Measurements from ENCODE around the gene UHRF1. TPM values are rescaled to one million over a fixed set of nuclear protein-coding genes. Genes with fewer than 3 reads are reported as not detected.
A peak's percentile ranks its signal among the peaks of the same experiment; 100 is the strongest.

The UHRF1 gene
- polyA plus RNA-seq, 6 donors from 2014 or later, result 0.07 to 0.17 (median 0.14) TPM; not detected in 2

DNA sequence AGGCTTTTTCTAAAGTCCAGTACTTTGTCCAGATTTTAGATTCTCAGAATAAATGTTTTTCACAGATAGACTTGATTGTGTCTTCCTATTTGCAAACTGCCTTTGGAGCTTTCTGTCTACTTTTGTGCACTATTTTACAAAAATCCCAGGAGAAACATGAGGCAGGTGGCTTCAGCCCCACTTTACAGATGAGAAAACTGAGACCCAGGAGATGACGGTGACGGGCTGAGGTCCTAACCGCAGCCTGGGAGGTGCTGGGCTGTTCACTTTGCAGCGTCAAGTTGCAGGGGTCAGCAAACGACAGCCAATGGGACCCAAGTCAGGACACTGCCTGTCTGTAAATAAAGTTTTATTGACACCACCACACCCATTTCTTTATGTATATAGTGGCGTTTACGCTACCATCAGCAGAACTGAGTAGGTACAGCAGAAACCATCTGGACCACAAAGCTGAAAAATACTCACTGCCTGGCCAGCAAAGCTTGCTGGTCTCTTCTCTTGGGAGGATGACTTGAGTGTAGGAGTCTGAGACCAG lies 52.9 kb downstream of the UHRF1 start:
- H3K4me1 Mint-ChIP-seq, result peaks cover 0 to 2% (median 0%) of the 10 kb centered on the region in 3 donors
- no peaks in the 10 kb centered on the region for H3K36me3 Mint-ChIP-seq
- no peaks in the 10 kb centered on the region for H3K9me3 Mint-ChIP-seq
- no peaks in the 10 kb centered on the region for H3K27me3 Mint-ChIP-seq
- DNase-seq (no peak), ATAC-seq (ENCODE audit: low read depth in 2 of 2) (no peak)
- no peak overlapping the region for H3K27ac Mint-ChIP-seq
- H3K4me3 Mint-ChIP-seq, result no peak overlapping the region

DNA sequence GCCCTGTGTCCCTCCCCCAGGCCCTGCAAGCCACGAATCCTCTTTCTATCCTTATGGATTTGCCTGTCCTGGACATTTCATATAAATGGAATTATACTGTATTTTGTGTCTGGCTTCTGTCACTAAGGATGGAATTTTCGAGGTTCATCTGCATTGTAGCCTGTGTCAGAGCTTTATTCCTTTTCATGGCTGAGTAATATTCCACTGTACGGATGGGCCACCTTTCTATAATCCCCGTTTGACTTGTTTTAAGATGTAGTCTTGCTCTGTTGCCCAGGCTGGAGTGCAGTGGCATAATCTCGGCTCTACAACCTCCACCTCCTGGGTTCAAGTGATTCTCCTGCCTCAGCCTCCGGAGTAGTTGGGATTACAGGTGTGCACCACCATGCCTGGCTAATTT lies 55.8 kb downstream of the UHRF1 start:
- H3K36me3 Mint-ChIP-seq, result no peaks in the 10 kb centered on the region
- no peaks in the 10 kb centered on the region for H3K9me3 Mint-ChIP-seq
- peaks cover 11 to 19% (median 12%) of the 10 kb centered on the region in 3 donors for H3K4me1 Mint-ChIP-seq
- ATAC-seq (ENCODE audit: low read depth in 2 of 2), result no peak
- DNase-seq, result no peak
- H3K27me3 Mint-ChIP-seq, result no peaks in the 10 kb centered on the region
- H3K27ac Mint-ChIP-seq, result peak overlapping the region in 1 of 6 donors; percentile 49
- no peak overlapping the region for H3K4me3 Mint-ChIP-seq

DNA sequence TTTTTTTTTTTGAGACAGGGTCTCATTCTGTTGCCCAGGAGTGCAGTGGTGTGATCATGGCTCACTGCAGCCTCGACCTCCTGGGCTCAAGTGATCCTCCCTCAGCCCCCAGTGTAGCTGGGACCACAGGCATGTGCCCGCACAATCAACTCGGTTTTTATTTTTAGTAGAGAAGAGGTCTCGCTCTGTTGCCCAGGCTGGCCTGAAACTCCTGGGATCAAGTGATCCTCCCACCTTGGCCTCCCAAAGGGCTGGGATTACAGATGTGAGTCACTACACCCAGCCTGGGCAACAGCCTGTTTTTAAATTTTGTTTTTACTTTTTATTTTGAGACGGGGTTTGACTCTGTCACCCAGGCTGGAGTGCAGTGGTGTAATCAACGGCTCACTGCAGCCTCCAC lies 57.3 kb downstream of the UHRF1 start:
- Mint-ChIP-seq H3K4me3 (peak overlapping the region in 1 of 8 donors; percentile 43), H3K4me1 (peaks cover 27 to 35% (median 28%) of the 10 kb centered on the region in 3 donors)
- no peak for ATAC-seq (ENCODE audit: low read depth in 2 of 2)

DNA sequence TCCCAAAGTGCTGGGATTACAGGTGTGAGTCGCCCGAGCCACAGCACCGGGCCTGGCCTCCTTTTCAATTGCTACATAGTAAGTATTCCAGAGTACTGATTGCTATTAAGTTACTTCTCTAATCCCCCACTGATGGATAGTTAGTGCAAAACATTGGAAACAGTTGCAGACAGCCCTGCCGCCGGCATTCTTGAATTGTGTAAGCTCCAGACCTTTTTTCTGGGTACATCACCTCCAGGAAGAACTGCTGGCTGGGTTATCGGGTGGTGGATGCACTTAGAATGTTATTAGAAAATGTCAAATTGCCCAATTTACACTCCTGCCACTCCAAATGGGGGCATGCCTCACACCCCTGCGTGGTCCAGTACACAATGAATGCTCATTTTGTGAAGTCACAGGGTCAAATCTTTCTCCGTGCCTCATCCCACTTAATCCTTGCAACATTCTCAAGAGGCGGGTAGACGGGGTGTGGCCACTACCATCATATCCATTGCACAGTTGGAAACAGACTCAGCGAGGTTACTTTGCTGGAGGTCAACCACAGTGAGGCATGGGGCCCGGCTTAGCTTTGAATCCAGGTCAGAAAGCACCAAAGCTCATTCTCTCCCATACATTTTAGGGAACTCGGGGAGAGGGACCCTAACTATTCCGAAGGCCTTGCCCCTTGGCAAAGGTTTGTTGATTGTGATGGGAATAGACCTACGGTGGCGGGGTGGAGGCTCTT lies 58.6 kb downstream of the UHRF1 start:
- Mint-ChIP-seq H3K9me3 (no peaks in the 10 kb centered on the region), H3K27ac (peak overlapping the region; percentile 85 to 96 (median 94)), H3K4me3 (peak overlapping the region; percentile 77 to 96 (median 85)), H3K4me1 (peaks cover 33 to 37% (median 33%) of the 10 kb centered on the region in 3 donors), H3K36me3 (no peaks in the 10 kb centered on the region), H3K27me3 (no peaks in the 10 kb centered on the region)
- no peak for ATAC-seq (ENCODE audit: low read depth in 2 of 2)
- DNase-seq, result no peak

More for the DNA sequence above, 57.3 kb downstream of the UHRF1 start:
- H3K36me3 Mint-ChIP-seq, result no peaks in the 10 kb centered on the region
- no peaks in the 10 kb centered on the region for H3K27me3 Mint-ChIP-seq
- no peaks in the 10 kb centered on the region for H3K9me3 Mint-ChIP-seq
- H3K27ac Mint-ChIP-seq, result no peak overlapping the region
- no peak for DNase-seq

DNA sequence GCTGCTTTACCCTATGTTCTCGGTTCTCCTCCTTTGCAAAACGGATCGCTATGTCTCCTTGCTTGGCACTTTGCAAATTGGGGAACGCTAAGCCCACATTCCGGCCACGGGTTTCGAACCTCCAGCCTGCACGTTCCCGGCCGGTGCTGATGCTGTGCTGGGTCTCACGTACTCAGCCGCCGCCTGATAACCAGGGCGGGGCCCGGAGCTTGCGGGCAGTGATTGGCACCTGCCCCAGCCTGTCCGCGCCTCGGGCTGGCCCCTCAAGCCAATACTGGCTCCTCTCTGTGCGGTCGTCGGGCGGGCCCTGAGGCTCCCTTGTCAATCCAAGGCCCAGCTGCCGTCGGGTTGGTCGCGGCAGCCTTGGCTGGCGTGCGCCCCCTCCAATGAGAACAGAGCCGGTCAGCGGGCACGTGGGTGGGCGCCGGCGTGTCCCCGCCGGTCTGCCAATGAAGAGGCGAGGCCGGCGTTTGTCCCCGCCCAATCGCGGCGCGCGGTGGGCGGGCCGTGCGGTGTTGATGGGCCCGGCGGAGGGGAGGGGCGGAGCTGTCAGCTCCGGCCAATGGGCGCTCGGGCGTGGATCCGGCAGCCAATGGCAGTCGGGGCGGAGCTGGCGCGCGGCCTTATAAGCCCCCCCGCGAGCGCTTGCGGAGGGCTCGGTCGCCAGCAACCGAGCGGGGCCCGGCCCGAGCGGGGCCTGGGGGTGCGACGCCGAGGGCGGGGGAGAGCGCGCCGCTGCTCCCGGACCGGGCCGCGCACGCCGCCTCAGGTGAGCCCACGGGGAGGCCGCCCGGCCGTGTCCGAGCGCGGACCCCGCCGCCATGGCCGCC lies 59.4 kb downstream of the UHRF1 start, which contains the start of gene KDM4B:
KDM4B (plus strand) TSS at position 652 of the 830 bp plus-strand sequence. CDS start 63,778 bp downstream, outside the sequence.
- Mint-ChIP-seq H3K27me3 (no peaks in the 10 kb centered on the region), H3K9me3 (no peaks in the 10 kb centered on the region), H3K4me3 (peak within 1 kb of the TSS; percentile 88 to 97 (median 94)), H3K4me1 (peaks cover 33 to 41% (median 33%) of the 10 kb centered on the region in 3 donors), H3K36me3 (no peaks in the 10 kb centered on the region), H3K27ac (peak within 1 kb of the TSS; percentile 93 to 98 (median 96))
- ATAC-seq (ENCODE audit: low read depth in 2 of 2) (peak; percentile 87 to 89), DNase-seq (peak; percentile 100)

DNA sequence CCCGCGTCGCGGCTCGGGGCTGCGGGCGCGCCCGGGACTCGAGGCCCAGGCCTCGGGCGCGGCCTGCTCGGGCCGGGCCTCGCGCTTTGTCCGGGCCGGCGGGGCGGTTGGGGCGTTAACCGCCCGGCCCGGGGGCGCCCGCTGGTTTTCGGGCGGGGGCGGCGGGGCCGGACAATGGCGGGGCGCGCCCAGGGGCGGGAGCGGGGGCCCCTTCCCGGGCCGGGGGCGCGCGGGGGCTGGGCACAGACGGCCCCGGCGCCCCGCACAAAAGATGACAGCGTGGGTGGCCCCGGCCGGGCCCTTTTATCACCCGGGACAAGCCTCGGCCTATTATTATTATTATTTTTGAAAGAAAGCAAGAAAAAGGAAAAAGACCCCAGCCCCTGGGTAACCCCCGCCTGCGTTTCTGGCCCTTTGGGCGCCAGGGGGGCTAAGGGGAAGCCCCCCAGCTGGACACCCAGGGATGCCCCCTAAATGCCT lies 60.0 kb downstream of the UHRF1 start:
- no peaks in the 10 kb centered on the region for H3K36me3 Mint-ChIP-seq
- peaks cover 33 to 42% (median 33%) of the 10 kb centered on the region in 3 donors for H3K4me1 Mint-ChIP-seq

DNA sequence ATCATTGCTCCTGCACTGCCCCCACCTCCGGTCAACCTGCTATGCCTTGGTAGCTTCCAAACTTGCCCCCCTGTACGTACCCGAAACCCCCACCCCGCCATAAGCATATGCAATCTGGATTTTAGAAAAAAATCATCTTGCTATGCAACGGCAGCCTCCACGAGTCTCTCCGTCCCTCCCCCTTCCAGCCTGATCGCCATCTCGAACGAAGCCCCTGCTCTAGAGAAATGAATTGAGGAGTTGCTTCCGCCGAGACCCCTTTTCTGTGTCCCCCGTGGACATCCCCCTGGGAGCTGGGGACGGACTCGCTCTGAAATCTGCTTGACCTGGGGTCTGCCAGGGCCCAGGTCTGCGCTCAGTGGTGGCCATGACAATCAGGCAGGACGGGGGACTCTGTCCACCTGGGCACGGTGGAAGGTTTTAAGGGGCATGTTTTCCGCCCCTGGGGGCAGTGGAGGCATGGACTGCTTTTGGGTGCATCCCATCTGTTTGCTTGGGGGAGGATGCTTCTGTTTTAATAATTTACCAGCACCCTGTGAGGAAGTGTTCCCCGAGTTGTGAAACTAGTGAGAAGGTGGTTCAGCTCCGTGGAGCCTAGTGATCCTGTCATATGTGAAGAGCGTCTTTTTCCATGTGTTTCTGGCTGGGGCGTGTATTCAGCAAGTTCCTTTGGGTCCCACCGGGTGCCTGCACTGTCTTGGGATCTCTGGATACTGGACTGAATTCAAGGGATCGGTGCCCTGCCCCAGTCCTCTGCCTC lies 60.7 kb downstream of the UHRF1 start:
- no peaks in the 10 kb centered on the region for H3K27me3 Mint-ChIP-seq
- peaks cover 0 to 5% of the 10 kb centered on the region in 2 donors for H3K36me3 Mint-ChIP-seq
- peak; percentile 59 for DNase-seq
- H3K4me1 Mint-ChIP-seq, result peaks cover 36 to 43% (median 39%) of the 10 kb centered on the region in 3 donors
- peak overlapping the region; percentile 88 to 97 (median 94) for H3K4me3 Mint-ChIP-seq
- peak overlapping the region; percentile 92 to 98 (median 95) for H3K27ac Mint-ChIP-seq
- no peaks in the 10 kb centered on the region for H3K9me3 Mint-ChIP-seq
- peak; percentile 5 for ATAC-seq (ENCODE audit: low read depth in 2 of 2)

More for the DNA sequence above, 60.0 kb downstream of the UHRF1 start:
- Mint-ChIP-seq H3K4me3 (peak overlapping the region; percentile 88 to 97 (median 94)), H3K27me3 (no peaks in the 10 kb centered on the region), H3K27ac (peak overlapping the region in 3 of 6 donors; percentile 93 to 98 (median 95)), H3K9me3 (no peaks in the 10 kb centered on the region)
- DNase-seq, result no peak
- ATAC-seq (ENCODE audit: low read depth in 2 of 2), result no peak

DNA sequence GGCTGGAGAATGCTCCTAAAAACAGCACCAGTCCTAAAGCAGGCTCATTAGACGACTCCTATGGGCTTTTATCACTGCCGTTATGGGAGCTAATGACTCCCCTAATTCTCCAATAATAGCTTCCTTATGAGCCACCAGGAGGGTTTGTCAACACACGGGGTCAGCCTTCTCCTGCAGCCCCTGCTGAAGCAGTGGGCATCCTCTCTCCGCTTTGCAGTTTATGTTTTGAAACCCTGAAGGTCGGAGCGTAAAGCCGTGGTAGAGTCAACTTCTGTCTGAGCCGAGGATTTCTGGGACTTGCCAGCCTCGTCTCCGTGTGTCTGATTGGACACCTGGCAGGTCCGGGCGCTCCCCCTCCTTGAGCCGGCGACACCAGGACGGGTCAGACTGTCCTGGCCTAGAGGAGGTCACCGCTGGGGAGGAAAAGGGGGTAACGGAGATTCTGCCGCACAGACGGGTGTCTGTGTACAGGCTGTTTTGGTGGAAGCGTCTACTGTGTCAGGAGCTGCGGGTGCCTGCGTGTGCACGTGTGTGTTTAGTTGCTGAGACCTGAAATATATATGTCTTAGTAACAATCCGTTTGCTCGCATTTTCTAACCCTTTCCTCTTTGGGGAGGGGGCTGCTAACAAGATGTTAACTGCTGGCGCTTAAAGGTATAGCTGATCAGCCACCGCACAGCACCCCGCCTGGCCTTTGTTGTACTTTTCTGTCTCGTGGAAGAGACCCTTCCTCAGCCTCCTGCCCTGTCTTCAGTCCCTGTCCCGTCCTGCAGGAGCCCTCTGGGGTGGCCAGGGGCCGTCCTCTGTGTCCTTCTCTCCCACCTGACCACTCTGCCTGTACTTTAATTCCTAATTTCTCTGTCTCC lies 61.5 kb downstream of the UHRF1 start:
- DNase-seq (no peak), ATAC-seq (ENCODE audit: low read depth in 2 of 2) (no peak)
- peaks cover 0 to 8% of the 10 kb centered on the region in 2 donors for H3K36me3 Mint-ChIP-seq
- H3K27me3 Mint-ChIP-seq, result no peaks in the 10 kb centered on the region
- H3K4me1 Mint-ChIP-seq, result peaks cover 40 to 47% (median 44%) of the 10 kb centered on the region in 3 donors
- H3K27ac Mint-ChIP-seq, result peak overlapping the region; percentile 84 to 96 (median 94)
- H3K4me3 Mint-ChIP-seq, result peak overlapping the region; percentile 88 to 97 (median 94)
- H3K9me3 Mint-ChIP-seq, result no peaks in the 10 kb centered on the region

DNA sequence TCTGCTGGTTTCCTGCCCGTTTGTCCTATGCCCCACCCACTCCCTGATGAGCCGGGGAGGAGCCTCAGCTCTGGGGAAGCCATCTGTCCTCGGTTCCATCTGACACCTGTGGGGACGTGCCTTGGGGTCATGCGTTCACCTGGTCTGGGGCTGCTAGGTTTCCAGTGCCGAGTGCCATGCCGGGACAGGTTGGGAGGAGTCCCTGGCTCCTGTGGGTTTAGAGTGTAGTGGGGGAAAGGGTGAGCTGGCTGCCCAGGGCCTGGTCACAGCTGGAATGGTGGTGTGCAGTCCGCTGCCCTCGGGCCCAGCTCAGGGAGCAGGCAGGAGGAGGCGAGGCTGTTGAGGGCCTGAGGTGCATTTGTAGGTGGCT lies 62.1 kb downstream of the UHRF1 start:
- peak overlapping the region; percentile 15 to 95 (median 84) for H3K27ac Mint-ChIP-seq
- ATAC-seq (ENCODE audit: low read depth in 2 of 2) (no peak), DNase-seq (no peak)
- peak overlapping the region; percentile 2 to 97 (median 90) for H3K4me3 Mint-ChIP-seq
- H3K27me3 Mint-ChIP-seq, result no peaks in the 10 kb centered on the region
- H3K9me3 Mint-ChIP-seq, result no peaks in the 10 kb centered on the region
- peaks cover 44 to 52% (median 48%) of the 10 kb centered on the region in 3 donors for H3K4me1 Mint-ChIP-seq
- peaks cover 0 to 8% of the 10 kb centered on the region in 2 donors for H3K36me3 Mint-ChIP-seq

DNA sequence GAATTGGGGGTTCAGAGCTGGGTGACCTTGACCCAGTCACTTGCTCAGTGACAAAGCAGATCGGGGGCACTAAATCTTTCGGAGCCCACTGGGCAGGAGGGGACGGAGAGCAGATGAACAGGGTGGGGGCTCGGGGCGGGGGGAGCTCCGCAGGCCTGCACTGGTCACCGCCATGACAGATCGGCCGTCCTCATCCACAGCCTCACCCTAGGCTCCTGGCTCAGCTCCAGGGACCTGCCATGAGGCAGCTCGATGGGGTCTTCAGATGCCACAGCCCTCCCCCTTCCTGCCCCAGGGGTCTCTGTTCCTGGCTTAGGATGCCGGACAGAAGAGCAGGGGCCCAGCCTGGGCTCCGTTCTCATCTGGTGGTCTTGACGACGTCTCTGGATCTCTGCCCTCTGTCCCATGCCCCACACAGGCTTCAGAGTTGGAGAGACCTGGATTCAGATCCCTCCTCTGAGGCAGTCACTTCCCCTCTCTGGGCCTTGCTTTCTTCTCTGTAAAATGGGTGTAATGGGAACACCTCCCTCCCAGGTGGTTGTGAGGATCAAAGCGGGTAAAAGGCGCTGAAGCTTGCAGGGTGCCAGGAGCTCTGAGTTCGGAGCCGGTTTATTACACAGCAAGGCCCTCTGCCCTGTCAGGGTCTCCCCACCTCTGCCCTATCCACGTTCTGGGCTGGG lies 62.7 kb downstream of the UHRF1 start:
- peak overlapping the region in 6 of 8 donors; percentile 22 to 97 (median 78) for H3K4me3 Mint-ChIP-seq
- DNase-seq (no peak), ATAC-seq (ENCODE audit: low read depth in 2 of 2) (no peak)
- peak overlapping the region in 2 of 6 donors; percentile 60 to 93 for H3K27ac Mint-ChIP-seq
- H3K27me3 Mint-ChIP-seq, result no peaks in the 10 kb centered on the region
- H3K9me3 Mint-ChIP-seq, result no peaks in the 10 kb centered on the region
- H3K4me1 Mint-ChIP-seq, result peaks cover 49 to 56% (median 54%) of the 10 kb centered on the region in 3 donors
- H3K36me3 Mint-ChIP-seq, result peaks cover 0 to 8% of the 10 kb centered on the region in 2 donors

DNA sequence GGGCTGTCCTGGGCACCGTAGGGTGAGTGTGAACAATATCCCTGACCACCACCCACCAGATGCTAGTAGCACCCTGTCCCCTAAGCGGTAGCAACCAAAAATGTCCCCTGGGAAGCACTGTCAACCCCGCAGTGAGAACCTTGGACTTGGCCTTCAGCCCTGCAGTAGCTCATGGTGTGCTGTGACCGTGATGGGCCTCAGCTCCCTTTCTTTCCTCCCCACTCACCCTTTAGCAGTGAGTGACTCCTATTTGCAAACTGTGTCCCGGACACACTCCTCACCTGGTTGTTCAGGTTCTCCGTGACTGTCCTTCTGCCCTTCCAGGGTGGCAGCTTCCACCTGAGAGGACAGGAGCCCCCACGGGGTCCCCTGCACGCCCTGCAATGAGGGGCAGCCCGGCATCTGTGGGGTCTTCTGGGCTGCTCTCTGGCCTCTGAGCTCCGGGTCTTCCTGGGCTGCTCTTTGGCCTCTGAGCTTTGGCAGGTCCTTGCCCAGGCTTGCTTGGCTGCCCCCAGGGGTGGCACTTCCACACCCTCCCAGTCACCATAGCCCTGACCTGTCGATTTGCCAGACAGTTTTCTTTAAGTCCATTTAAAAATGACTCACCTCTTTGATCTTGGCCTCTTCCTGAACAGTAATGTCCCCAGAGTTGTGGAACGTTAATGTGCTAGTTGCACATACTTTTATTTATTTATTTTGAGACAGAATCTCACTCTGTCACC lies 63.4 kb downstream of the UHRF1 start:
- Mint-ChIP-seq H3K4me1 (peaks cover 56 to 61% (median 60%) of the 10 kb centered on the region in 3 donors), H3K4me3 (peak overlapping the region in 3 of 8 donors; percentile 73 to 95 (median 84)), H3K27me3 (no peaks in the 10 kb centered on the region), H3K27ac (peak overlapping the region in 2 of 6 donors; percentile 78 to 93), H3K36me3 (peaks cover 0 to 8% of the 10 kb centered on the region in 2 donors), H3K9me3 (no peaks in the 10 kb centered on the region)
- DNase-seq, result no peak
- ATAC-seq (ENCODE audit: low read depth in 2 of 2), result no peak

Measured in naive B cell (primary cell).